BJ (cell line): ENCODE data around the gene CRYGA. TPM values are rescaled to one million over a fixed set of nuclear protein-coding genes. Genes with fewer than 3 reads are reported as not detected.
A peak's percentile ranks its signal among the peaks of the same experiment; 100 is the strongest.

Experiments
- CTCF ChIA-PET: fragments of 350-600 bp; formaldehyde crosslinking; extraction: SDS; loops from one replicate; lab custom pipeline; 2021; ENCODE audit warnings: antibody characterized with exemption, inconsistent platforms; lab: Yijun Ruan, JAX
- POLR2A ChIA-PET: fragments of 300-600 bp; sonication (Branson Sonifier 250); formaldehyde crosslinking; extraction: SDS; loops from one replicate; lab custom pipeline; 2021; ENCODE audit warnings: antibody characterized with exemption; lab: Charles Lee
- DNase-seq: peaks from one replicate; pipeline ENCODE4 v3.0.0-alpha.2; 2011; ENCODE audit warnings: low read depth
- H3K27me3 ChIP-seq: 2 replicates; pipeline ENCODE4 v1.6.0; 2011; ENCODE audit warnings: low read length; ENCODE audit not compliant: control insufficient read depth, insufficient read depth
- H3K36me3 ChIP-seq: 2 replicates; pipeline ENCODE4 v1.5.1; 2011; ENCODE audit warnings: low read length; ENCODE audit not compliant: control insufficient read depth, insufficient read depth
- H3K4me3 ChIP-seq: 2 replicates; pipeline ENCODE4 v1.5.1; 2011; ENCODE audit warnings: low read depth, mild to moderate bottlenecking, control low read depth, low read length
- polyA plus RNA-seq: library from polyadenylated mRNA; depleted of rRNA; stranded (reverse); fragments of >200 nt; gene quantifications from 2 replicates; pipeline ENCODE4 v1.2.3, GENCODE V29; 2011
- TF ChIP-seq, protein P1 (sequence below): IDR thresholded peaks from 2 replicates; pipeline ENCODE4 v1.5.1; 2011; ENCODE audit warnings: low read depth, mild to moderate bottlenecking, control low read depth, inconsistent platforms, low read length, moderate library complexity; ENCODE audit not compliant: insufficient read depth

CRYGA gene
- polyA plus RNA-seq, 1 experiment: not detected

DNA sequence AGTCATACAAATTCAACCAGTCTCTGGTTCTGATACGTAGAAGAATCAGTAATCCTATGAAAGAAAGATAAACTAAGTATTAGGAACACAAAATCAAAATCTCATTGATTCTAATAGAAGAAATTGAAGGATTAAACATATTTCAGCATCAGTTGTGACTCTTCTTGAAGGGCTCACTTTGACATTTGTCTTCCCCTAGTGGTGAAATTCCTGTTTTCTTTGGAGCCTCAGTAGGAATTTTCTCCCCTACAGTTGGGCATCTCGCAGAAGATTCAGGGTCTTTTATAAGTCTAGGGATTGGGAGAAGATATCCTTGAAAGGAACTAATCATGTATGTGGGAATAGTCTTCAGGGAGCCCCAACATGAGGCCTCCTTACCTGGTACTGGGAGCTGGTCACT, 14.6 kb downstream of the CRYGA start:
- TF ChIP-seq, protein P1, sequence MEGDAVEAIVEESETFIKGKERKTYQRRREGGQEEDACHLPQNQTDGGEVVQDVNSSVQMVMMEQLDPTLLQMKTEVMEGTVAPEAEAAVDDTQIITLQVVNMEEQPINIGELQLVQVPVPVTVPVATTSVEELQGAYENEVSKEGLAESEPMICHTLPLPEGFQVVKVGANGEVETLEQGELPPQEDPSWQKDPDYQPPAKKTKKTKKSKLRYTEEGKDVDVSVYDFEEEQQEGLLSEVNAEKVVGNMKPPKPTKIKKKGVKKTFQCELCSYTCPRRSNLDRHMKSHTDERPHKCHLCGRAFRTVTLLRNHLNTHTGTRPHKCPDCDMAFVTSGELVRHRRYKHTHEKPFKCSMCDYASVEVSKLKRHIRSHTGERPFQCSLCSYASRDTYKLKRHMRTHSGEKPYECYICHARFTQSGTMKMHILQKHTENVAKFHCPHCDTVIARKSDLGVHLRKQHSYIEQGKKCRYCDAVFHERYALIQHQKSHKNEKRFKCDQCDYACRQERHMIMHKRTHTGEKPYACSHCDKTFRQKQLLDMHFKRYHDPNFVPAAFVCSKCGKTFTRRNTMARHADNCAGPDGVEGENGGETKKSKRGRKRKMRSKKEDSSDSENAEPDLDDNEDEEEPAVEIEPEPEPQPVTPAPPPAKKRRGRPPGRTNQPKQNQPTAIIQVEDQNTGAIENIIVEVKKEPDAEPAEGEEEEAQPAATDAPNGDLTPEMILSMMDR: 0 out of 2 replicates have a peak, but pooled peaks have one; percentile 13
- DNase-seq: no peak
- H3K27me3 ChIP-seq: no peaks in the 10 kb centered on the region
- no peak overlapping the region for H3K4me3 ChIP-seq
- ChIA-PET POLR2A (no interaction called here), CTCF (no interaction called here)
- no peaks in the 10 kb centered on the region for H3K36me3 ChIP-seq

DNA sequence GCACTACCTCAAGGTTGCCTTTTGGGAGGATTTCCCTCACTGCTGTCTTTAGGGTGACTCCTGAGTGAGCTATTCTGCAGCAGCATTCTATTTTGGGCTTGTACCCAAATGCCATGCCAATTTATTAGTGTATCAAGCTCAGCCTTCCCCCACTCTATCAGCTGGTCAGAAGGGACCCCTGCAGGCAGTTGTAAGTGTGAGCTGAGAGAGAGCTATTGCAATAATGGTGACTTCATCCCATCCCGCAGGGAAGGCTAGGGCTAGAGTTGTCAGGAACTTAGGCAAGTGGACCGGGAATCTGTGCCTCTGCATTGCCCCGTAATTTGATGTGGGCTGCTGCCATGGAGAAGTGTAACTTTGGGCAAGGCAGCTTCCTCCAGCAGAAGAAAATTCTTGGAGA, 15.6 kb downstream of the CRYGA start:
- Histone ChIP-seq H3K4me3 (no peak overlapping the region), H3K27me3 (no peaks in the 10 kb centered on the region), H3K36me3 (no peaks in the 10 kb centered on the region)
- DNase-seq: no peak
- POLR2A ChIA-PET: no interaction called here
- CTCF ChIA-PET: no interaction called here
- TF ChIP-seq, protein P1: no peak

DNA sequence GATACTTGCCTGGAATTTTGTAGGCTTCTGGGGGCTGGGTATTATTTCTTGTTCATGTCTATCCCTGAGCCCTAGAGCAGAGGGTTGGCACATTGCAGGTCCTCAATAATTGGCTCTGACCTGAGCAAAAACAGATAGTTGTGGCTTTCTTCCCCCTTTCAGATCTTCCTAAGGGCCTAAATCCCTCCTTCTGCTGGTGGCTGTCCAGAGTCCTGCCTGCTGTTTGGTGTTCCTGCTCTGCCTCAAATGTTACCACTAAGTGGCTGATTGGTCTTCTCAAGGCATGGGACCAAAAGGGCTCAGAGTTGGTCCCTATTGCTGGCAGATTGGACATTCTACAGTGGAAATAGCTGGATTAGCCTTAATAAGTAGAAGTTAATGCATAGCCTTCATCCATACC, 16.4 kb downstream of the CRYGA start:
- ChIA-PET CTCF (no interaction called here), POLR2A (no interaction called here)
- no peaks in the 10 kb centered on the region for H3K36me3 ChIP-seq
- H3K4me3 ChIP-seq: no peak overlapping the region
- no peaks in the 10 kb centered on the region for H3K27me3 ChIP-seq
- no peak for DNase-seq
- TF ChIP-seq, protein P1: no peak

DNA sequence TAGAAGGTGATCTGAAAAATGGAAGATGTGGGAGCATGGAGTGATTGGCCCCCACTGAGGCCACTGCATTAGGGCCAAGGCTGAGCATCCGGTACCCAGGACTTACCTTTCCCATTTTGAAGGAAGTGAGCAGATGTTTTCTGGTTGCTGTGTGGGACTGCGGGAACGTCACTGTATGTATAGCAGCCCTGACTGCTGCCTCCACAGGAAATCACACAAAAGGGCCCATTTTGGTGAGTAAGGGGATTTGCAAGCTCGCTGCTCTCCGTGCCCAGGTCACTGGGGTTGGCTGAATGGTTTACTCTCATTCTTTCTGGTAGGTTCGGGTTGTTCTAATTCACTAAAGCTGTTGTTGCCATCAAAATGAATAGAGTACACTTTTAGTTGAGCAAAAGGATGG, 17.4 kb downstream of the CRYGA start, which contains the start of gene CRYGB:
TSS of gene CRYGB (minus strand) at position 153 of the 400 bp plus-strand sequence. CDS start at position 115, 38 bp downstream.
- POLR2A ChIA-PET: no interaction called here
- no peak for DNase-seq
- Histone ChIP-seq H3K27me3 (no peaks in the 10 kb centered on the region), H3K36me3 (no peaks in the 10 kb centered on the region), H3K4me3 (no peak within 1 kb of the TSS)
- TF ChIP-seq, protein P1: no peak
- CTCF ChIA-PET: no interaction called here

DNA sequence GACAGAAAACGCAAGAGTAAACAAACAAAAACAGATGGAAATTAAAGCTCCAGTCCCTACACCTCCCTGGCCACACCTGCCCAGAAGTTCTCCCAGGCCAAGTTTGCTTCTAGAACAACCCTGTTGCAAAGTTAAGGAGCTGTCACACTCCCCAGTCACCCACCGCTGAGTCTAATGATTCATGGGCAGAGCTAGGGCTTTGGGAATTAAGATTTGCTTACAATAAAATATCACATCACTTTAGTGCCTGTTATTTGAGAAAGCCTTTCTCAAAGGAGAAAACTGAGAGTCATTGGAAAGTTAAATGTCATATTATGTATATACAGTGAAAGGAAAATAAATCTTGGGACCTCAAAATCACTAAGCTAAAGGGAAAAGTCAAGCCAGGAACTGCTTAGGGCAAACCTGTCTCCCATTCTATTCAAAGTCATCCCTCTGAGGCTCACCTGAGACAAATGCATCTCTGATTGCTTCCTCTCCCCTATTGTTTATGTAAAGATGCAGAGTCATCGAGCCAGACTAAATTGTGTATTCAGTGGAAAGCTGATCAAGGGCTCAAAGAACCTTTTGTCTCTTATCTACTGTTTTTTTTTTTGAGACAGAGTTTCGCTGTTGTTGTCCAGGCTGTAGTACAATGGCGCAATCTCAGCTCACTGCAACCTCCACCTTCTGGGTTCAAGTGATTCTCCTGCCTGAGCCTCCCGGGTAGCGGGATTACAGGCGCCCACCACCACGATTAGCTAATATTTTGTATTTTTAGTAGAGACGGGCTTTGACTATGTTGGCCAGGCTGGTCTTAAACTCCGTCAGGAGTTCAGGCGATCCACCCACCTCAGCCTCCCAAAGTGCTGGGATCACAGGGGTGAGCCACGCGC, 20.2 kb downstream of the CRYGA start:
- H3K27me3 ChIP-seq: no peaks in the 10 kb centered on the region
- TF ChIP-seq, protein P1: no peak
- CTCF ChIA-PET: interaction anchor here (0.8 to 1.7 kb wide), 2 partner anchors 32 kb away, joined by 3 to 5 read pairs; no protein-coding TSS in a partner anchor
- POLR2A ChIA-PET: interaction anchor here (0.7 kb wide), 1 partner anchor 11 kb away, joined by 4 read pairs; no protein-coding TSS in a partner anchor
- DNase-seq: no peak
- no peak overlapping the region for H3K4me3 ChIP-seq
- no peaks in the 10 kb centered on the region for H3K36me3 ChIP-seq
